OCI-LY1 (cell line): ENCODE data around the gene C10orf88.

ENCODE experiments used
- H2AFZ ChIP-seq: fragments of 200-600 bp; sonication (generic), shearing (Covaris generic); 2 replicates; pipeline ENCODE4 v1.6.0; 2014; ENCODE audit warnings: antibody characterized with exemption, mild to moderate bottlenecking, low read length
- H3F3A ChIP-seq: fragments of 200-600 bp; sonication (generic), shearing (Covaris generic); 2 replicates; pipeline ENCODE4 v1.6.0; 2014; ENCODE audit warnings: mild to moderate bottlenecking, antibody characterized with exemption, low read length, moderate library complexity; ENCODE audit not compliant: insufficient read depth
- H3K27ac ChIP-seq: fragments of 200-600 bp; sonication (generic); 2 replicates; pipeline ENCODE4 v1.5.1; 2014; ENCODE audit warnings: low read length, mixed run types, mild to moderate bottlenecking, low read depth; ENCODE audit not compliant: poor library complexity, severe bottlenecking
- H3K27me3 ChIP-seq: fragments of 200-600 bp; sonication (generic); 2 replicates; pipeline ENCODE4 v1.6.0; 2014; ENCODE audit warnings: antibody characterized with exemption, mild to moderate bottlenecking, low read length, moderate library complexity; ENCODE audit not compliant: insufficient read depth
- H3K36me3 ChIP-seq: fragments of 200-600 bp; sonication (generic); 2 replicates; pipeline ENCODE4 v1.6.1; 2014; ENCODE audit warnings: mild to moderate bottlenecking, antibody characterized with exemption, low read length, moderate library complexity, mixed read lengths; ENCODE audit not compliant: insufficient read depth
- H3K4me1 ChIP-seq: fragments of 200-600 bp; sonication (generic); 2 replicates; pipeline ENCODE4 v1.5.1; 2014; ENCODE audit warnings: mild to moderate bottlenecking, low read length, moderate library complexity; ENCODE audit not compliant: insufficient read depth, severe bottlenecking
- H3K4me2 ChIP-seq: fragments of 200-600 bp; sonication (generic), shearing (Covaris generic); 2 replicates; pipeline ENCODE4 v1.6.1; 2014; ENCODE audit warnings: low read length
- H3K4me3 ChIP-seq: fragments of 200-600 bp; sonication (generic); 2 replicates; pipeline ENCODE4 v1.5.1; 2014; ENCODE audit warnings: low read length, low read depth, mild to moderate bottlenecking, mixed read lengths; ENCODE audit not compliant: poor library complexity, severe bottlenecking
- H3K79me2 ChIP-seq: fragments of 200-600 bp; shearing (Covaris generic); 2 replicates; pipeline ENCODE4 v1.6.1; 2016; ENCODE audit warnings: mixed run types, low read length, mixed read lengths; ENCODE audit not compliant: insufficient read depth
- H3K9ac ChIP-seq: fragments of 200-600 bp; sonication (generic), shearing (Covaris generic); 2 replicates; pipeline ENCODE4 v1.6.1; 2014; ENCODE audit warnings: mild to moderate bottlenecking, low read length, mixed read lengths
- H3K9me2 ChIP-seq: fragments of 200-600 bp; sonication (generic), shearing (Covaris generic); 2 replicates; pipeline ENCODE4 v1.6.1; 2014; ENCODE audit warnings: low read depth, mild to moderate bottlenecking, low read length, mixed read lengths
- H3K9me3 ChIP-seq: fragments of 200-600 bp; shearing (Covaris generic); 2 replicates; pipeline ENCODE4 v1.6.1; 2014; ENCODE audit warnings: low read length, mixed read lengths
- H4K20me1 ChIP-seq: fragments of 200-600 bp; sonication (generic), shearing (Covaris generic); 2 replicates; pipeline ENCODE4 v1.6.0; 2016; ENCODE audit warnings: mild to moderate bottlenecking, low read length; ENCODE audit not compliant: insufficient read depth
- CTCF ChIP-seq: fragments of 200-600 bp; sonication (generic), shearing (Covaris generic); IDR thresholded peaks from 2 replicates; pipeline ENCODE4 v1.5.1; 2017; ENCODE audit warnings: mild to moderate bottlenecking, antibody characterized with exemption, low read length, moderate library complexity, mixed read lengths
- EZH2 ChIP-seq: fragments of 200-600 bp; sonication (generic), shearing (Covaris generic); IDR thresholded peaks from 2 replicates; pipeline ENCODE4 v1.8.0; 2017; ENCODE audit warnings: borderline replicate concordance, mixed run types, mild to moderate bottlenecking, antibody characterized with exemption, low read length, moderate library complexity, mixed read lengths

The C10orf88 gene

GRCh38 chr10:122968698-122969097 is 14.7 kb upstream of the C10orf88 start:
- Histone ChIP-seq H3K27me3 (no peaks in the 10 kb centered on the region), H3K4me2 (no peak overlapping the region), H3K4me3 (no peak overlapping the region), H4K20me1 (no peaks in the 10 kb centered on the region), H3F3A (no peaks in the 10 kb centered on the region), H3K36me3 (no peaks in the 10 kb centered on the region), H3K4me1 (no peaks in the 10 kb centered on the region), H3K9ac (no peak overlapping the region), H3K27ac (no peak overlapping the region), H3K9me3 (no peaks in the 10 kb centered on the region), H3K9me2 (no peaks in the 10 kb centered on the region), H2AFZ (no peak overlapping the region), H3K79me2 (no peaks in the 10 kb centered on the region)
- TF ChIP-seq EZH2 (no peak), CTCF (no peak)

- Histone ChIP-seq H3K9me2 (no peaks in the 10 kb centered on the region), H3K27me3 (no peaks in the 10 kb centered on the region; the same call in 1 of the 2 replicates), H3K79me2 (no peaks in the 10 kb centered on the region), H3K27ac (no peak overlapping the region), H2AFZ (no peak overlapping the region), H3K36me3 (no peaks in the 10 kb centered on the region), H3K4me1 (no peaks in the 10 kb centered on the region), H3K9me3 (no peaks in the 10 kb centered on the region), H3K4me2 (no peak overlapping the region), H3K4me3 (no peak overlapping the region), H3F3A (no peaks in the 10 kb centered on the region), H3K9ac (no peak overlapping the region), H4K20me1 (no peaks in the 10 kb centered on the region)
- TF ChIP-seq EZH2 = no peak
- no peak for TF ChIP-seq CTCF
These were observed 12.9 kb upstream of the C10orf88 start for GRCh38 chr10:122966879-122967278.

- Histone ChIP-seq H3K4me3 (no peak overlapping the region), H3K9me2 (no peaks in the 10 kb centered on the region), H3F3A (no peaks in the 10 kb centered on the region), H3K79me2 (no peaks in the 10 kb centered on the region), H3K9ac (no peak overlapping the region), H3K27me3 (no peaks in the 10 kb centered on the region; the same call in 1 of the 2 replicates), H3K36me3 (no peaks in the 10 kb centered on the region), H2AFZ (no peak overlapping the region), H3K9me3 (no peaks in the 10 kb centered on the region), H3K4me2 (no peak overlapping the region), H4K20me1 (no peaks in the 10 kb centered on the region), H3K4me1 (no peaks in the 10 kb centered on the region), H3K27ac (no peak overlapping the region)
- no peak for TF ChIP-seq CTCF
- TF ChIP-seq EZH2 = no peak
These were observed 8.4 kb upstream of the C10orf88 start for GRCh38 chr10:122962405-122962804.
